SK-N-SH (cell line): ENCODE measurements around the gene DAB2IP. TPM values are rescaled to one million over a fixed set of nuclear protein-coding genes. Genes with fewer than 3 reads are reported as not detected.

Experiments used
- CTCF ChIA-PET: fragments of 300-600, 350-600 bp; formaldehyde crosslinking; extraction: SDS; loops from one replicate; lab custom pipeline; 2021; lab: Yijun Ruan, JAX
- POLR2A ChIA-PET: fragments of 350-600 bp; sonication (Branson Sonifier 250); formaldehyde crosslinking; extraction: SDS; loops from one replicate; lab custom pipeline; 2020; ENCODE audit warnings: antibody characterized with exemption, inconsistent platforms; lab: Yijun Ruan, JAX
- DNase-seq: peaks from one replicate; pipeline ENCODE4 v3.0.0; 2012
- H2AFZ ChIP-seq: fragments of 200-600 bp; sonication (generic); 2 replicates; pipeline ENCODE4 v1.8.1; 2016; ENCODE audit warnings: antibody characterized with exemption, mild to moderate bottlenecking, low read depth
- H3F3A ChIP-seq: fragments of 200-600 bp; sonication (generic); replicated peaks from 2 replicates; pipeline ENCODE3; 2016; ENCODE audit warnings: antibody characterized with exemption, mild to moderate bottlenecking; ENCODE audit not compliant: insufficient read depth
- H3K27ac ChIP-seq, 2 experiments: fragments of 200-500 bp in 1 of 2; fragments of 200-600 bp in 1 of 2; sonication (Bioruptor generic) in 1 of 2; sonication (generic), shearing (Covaris generic) in 1 of 2; 2 replicates each; pipeline versions ENCODE4 v1.5.1 to v1.6.1; 2014 to 2016; ENCODE audit warnings: low read depth in 2 of 2, inconsistent platforms in 1 of 2, low read length in 1 of 2, mild to moderate bottlenecking in 1 of 2, mixed read lengths in 1 of 2
- H3K27me3 ChIP-seq: fragments of 200-600 bp; sonication (generic), shearing (Covaris generic); 2 replicates; pipeline ENCODE4 v1.6.1; 2016; ENCODE audit warnings: mixed run types; ENCODE audit not compliant: insufficient read depth
- H3K36me3 ChIP-seq, 2 experiments: fragments of 200-500 bp in 1 of 2; fragments of 200-600 bp in 1 of 2; sonication (Bioruptor generic) in 1 of 2; sonication (generic) in 1 of 2; replicated peaks in 1 of 2; 2 replicates each; pipeline versions ENCODE3 to v1.5.1; 2014 to 2016; ENCODE audit warnings: low read length in 1 of 2, mild to moderate bottlenecking in 1 of 2; ENCODE audit not compliant: insufficient read depth in 2 of 2, control insufficient read depth in 1 of 2
- H3K4me1 ChIP-seq, 2 experiments: fragments of 200-500 bp in 1 of 2; fragments of 200-600 bp in 1 of 2; sonication (Bioruptor generic) in 1 of 2; sonication (generic), shearing (Covaris generic) in 1 of 2; 2 replicates each; pipeline versions ENCODE4 v1.5.1 to v1.6.1; 2014 to 2016; ENCODE audit warnings: low read depth in 1 of 2, low read length in 1 of 2, mixed run types in 1 of 2; ENCODE audit not compliant: insufficient read depth in 2 of 2, control insufficient read depth in 1 of 2
- H3K4me2 ChIP-seq: fragments of 200-600 bp; sonication (generic), shearing (Covaris generic); 2 replicates; pipeline ENCODE4 v1.6.1; 2017; ENCODE audit warnings: mixed run types
- H3K4me3 ChIP-seq, 2 experiments: fragments of 200-500 bp in 1 of 2; fragments of 200-600 bp in 1 of 2; sonication (Bioruptor generic) in 1 of 2; sonication (generic), shearing (Covaris generic) in 1 of 2; 2 replicates each; pipeline versions ENCODE4 v1.5.1 to v1.8.1; 2014 to 2016; ENCODE audit warnings: low read depth in 2 of 2, inconsistent platforms in 1 of 2, low read length in 1 of 2, mild to moderate bottlenecking in 1 of 2, mixed read lengths in 1 of 2, moderate library complexity in 1 of 2
- H3K79me2 ChIP-seq: fragments of 200-600 bp; sonication (generic); 2 replicates; pipeline ENCODE4 v1.8.1; 2017; ENCODE audit warnings: mild to moderate bottlenecking; ENCODE audit not compliant: insufficient read depth
- H3K9ac ChIP-seq: fragments of 200-600 bp; sonication (generic); 2 replicates; pipeline ENCODE4 v1.6.1; 2017; ENCODE audit warnings: mixed run types
- H3K9me2 ChIP-seq: fragments of 200-600 bp; sonication (generic); 2 replicates; pipeline ENCODE4 v1.6.1; 2017; ENCODE audit warnings: mixed run types
- H3K9me3 ChIP-seq: fragments of 200-600 bp; sonication (generic); 2 replicates; pipeline ENCODE4 v1.6.1; 2017; ENCODE audit warnings: mixed run types, mild to moderate bottlenecking, moderate library complexity
- H4K20me1 ChIP-seq: fragments of 200-600 bp; sonication (generic); 2 replicates; pipeline ENCODE4 v1.6.1; 2017; ENCODE audit warnings: mild to moderate bottlenecking, mixed run types; ENCODE audit not compliant: insufficient read depth
- ELF1 ChIP-seq: IDR thresholded peaks from 2 replicates; pipeline ENCODE4 v1.4.0; 2012
- FOXJ3 ChIP-seq: sonication (generic); formaldehyde crosslinking; IDR thresholded peaks from 2 replicates; pipeline ENCODE4 v1.5.1; 2020; ENCODE audit warnings: mild to moderate bottlenecking, missing genetic modification reagents
- GABPA ChIP-seq: IDR thresholded peaks from 2 replicates; pipeline ENCODE4 v1.4.0; 2012; ENCODE audit warnings: low read depth, mild to moderate bottlenecking
- JUND ChIP-seq: IDR thresholded peaks from 2 replicates; pipeline ENCODE4 v1.4.0; 2012
- MEF2A ChIP-seq: IDR thresholded peaks from 2 replicates; pipeline ENCODE4 v1.4.0; 2012; ENCODE audit warnings: low read depth, borderline replicate concordance
- NFIC ChIP-seq: IDR thresholded peaks from 2 replicates; pipeline ENCODE4 v1.4.0; 2012; ENCODE audit warnings: borderline replicate concordance
- RCOR1 ChIP-seq: fragments of 150-350 bp; IDR thresholded peaks from 2 replicates; pipeline ENCODE4 v1.6.1; 2017; ENCODE audit warnings: antibody characterized with exemption, low read length
- SMC3 ChIP-seq: IDR thresholded peaks from 2 replicates; pipeline ENCODE4 v1.6.1; 2012; ENCODE audit warnings: low read depth, low read length, improper control_type of control experiment
- TEAD4 ChIP-seq: IDR thresholded peaks from 2 replicates; pipeline ENCODE4 v1.4.0; 2012; ENCODE audit warnings: mild to moderate bottlenecking, borderline replicate concordance; ENCODE audit not compliant: insufficient read depth
- YY1 ChIP-seq: IDR thresholded peaks from 2 replicates; pipeline ENCODE4 v1.4.0; 2012; ENCODE audit warnings: low read depth, mild to moderate bottlenecking
- WGBS: methylation state at CpG from one replicate; pipeline ENCODE4 v1.1.6; 2017; ENCODE audit warnings: low lambda C conversion rate; 5-methylcytosine and 5-hydroxymethylcytosine counted together
- polyA plus RNA-seq, 3 experiments: library from polyadenylated mRNA; depleted of rRNA; stranded (reverse); fragments of >200 nt; gene quantifications; 2 replicates each; pipeline ENCODE4 v1.2.3, GENCODE V29; 2012
- TF ChIP-seq, protein P1 (sequence below): IDR thresholded peaks from 2 replicates; pipeline ENCODE4; 2012
- TF ChIP-seq, protein P2 (sequence below): IDR thresholded peaks from 2 replicates; pipeline ENCODE4 v1.4.0; 2012; ENCODE audit warnings: low read depth
- TF ChIP-seq, protein P3 (sequence below): fragments of 200-600 bp; sonication (generic); IDR thresholded peaks from 2 replicates; pipeline ENCODE4 v1.6.1; 2017; ENCODE audit warnings: antibody characterized with exemption, mild to moderate bottlenecking, moderate library complexity
- TF ChIP-seq, protein P4 (sequence below): IDR thresholded peaks from 2 replicates; pipeline ENCODE4 v1.4.0; 2012; ENCODE audit warnings: low read depth, borderline replicate concordance

Gene DAB2IP
- polyA plus RNA-seq, 1 of the 3 experiments (the other 2 are of a cell fraction): 21.4 TPM

DNA sequence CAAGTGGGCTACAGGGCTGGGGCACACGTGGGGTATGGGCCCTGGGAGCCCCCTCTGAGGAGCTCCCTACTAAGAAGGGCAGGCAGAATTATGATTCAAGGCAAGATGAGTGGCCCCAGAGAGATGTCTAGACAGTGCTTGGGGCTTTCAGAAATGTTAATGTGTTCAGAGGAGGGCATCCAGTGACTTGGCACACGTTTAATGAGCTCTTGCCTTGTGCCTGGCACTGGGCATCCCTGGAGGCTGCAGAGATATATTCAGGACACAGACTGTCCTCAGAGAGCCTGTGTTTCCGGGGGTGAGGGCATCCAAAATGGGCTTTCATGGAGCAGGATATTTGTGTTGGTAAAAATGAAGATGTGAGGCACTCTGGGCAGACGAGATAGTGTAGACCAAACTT, 25.4 kb upstream of the DAB2IP start:
- TF ChIP-seq FOXJ3 (CRISPR knock-in tag) (no peak), MEF2A (no peak)
- TF ChIP-seq, protein P1, sequence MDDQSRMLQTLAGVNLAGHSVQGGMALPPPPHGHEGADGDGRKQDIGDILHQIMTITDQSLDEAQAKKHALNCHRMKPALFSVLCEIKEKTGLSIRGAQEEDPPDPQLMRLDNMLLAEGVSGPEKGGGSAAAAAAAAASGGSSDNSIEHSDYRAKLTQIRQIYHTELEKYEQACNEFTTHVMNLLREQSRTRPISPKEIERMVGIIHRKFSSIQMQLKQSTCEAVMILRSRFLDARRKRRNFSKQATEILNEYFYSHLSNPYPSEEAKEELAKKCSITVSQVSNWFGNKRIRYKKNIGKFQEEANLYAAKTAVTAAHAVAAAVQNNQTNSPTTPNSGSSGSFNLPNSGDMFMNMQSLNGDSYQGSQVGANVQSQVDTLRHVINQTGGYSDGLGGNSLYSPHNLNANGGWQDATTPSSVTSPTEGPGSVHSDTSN: no peak
- Histone ChIP-seq H3K4me2 (no peak overlapping the region), H3K27me3 (no peaks in the 10 kb centered on the region), H4K20me1 (no peaks in the 10 kb centered on the region), H3F3A (no peaks in the 10 kb centered on the region), H2AFZ (no peak overlapping the region), H3K9me3 (no peaks in the 10 kb centered on the region), H3K79me2 (no peaks in the 10 kb centered on the region), H3K4me1 (peaks cover 0 to 11% of the 10 kb centered on the region in 2 experiments; a peak in 1 of 4 replicates), H3K9ac (no peak overlapping the region), H3K36me3 (no peaks in the 10 kb centered on the region), H3K27ac (no peak overlapping the region), H3K9me2 (no peaks in the 10 kb centered on the region), H3K4me3 (no peak overlapping the region)
- CTCF ChIA-PET: interaction anchor here (1.4 to 1.9 kb wide), 3 partner anchors 9 to 80 kb away, joined by 4 to 8 read pairs (median 6); no protein-coding TSS in a partner anchor
- DNase-seq: no peak
- POLR2A ChIA-PET: no interaction called here
- WGBS: 92% methylated on average over 4 of the region's 4 CpGs

DNA sequence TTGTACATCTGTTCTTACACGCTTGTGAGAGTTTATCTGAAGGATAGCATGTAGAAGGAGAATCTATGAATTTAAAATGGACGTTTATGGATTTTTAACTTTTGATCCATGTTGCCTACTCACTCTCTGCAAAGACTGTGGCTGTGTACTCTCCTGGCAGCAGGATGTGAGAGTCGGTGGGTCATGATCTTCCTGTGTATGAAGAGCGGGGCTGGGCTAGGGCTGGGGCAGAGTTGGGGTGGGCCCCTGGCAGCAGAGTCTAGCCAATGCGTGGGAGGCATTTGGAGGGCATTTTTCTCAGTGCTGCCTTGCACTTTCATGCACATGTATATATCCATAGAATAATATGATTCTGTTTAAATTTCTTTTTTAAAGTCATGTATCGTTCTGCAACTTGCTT, 24.0 kb upstream of the DAB2IP start:
- no peaks in the 10 kb centered on the region for H4K20me1 ChIP-seq
- H3K4me2 ChIP-seq: no peak overlapping the region
- H3K27me3 ChIP-seq: no peaks in the 10 kb centered on the region
- CTCF ChIA-PET: interaction anchor here (1.1 to 18.2 kb wide), 2 partner anchors 55 to 78 kb away, joined by 3 to 194 read pairs; no protein-coding TSS in a partner anchor
- H3K9ac ChIP-seq: no peak overlapping the region
- no peaks in the 10 kb centered on the region for H3K79me2 ChIP-seq
- H3K4me3 ChIP-seq: no peak overlapping the region
- no peaks in the 10 kb centered on the region for H3K36me3 ChIP-seq
- no peak overlapping the region for H2AFZ ChIP-seq
- peaks cover 0 to 8% of the 10 kb centered on the region in 2 experiments; a peak in 1 of 4 replicates for H3K4me1 ChIP-seq
- H3K9me2 ChIP-seq: no peaks in the 10 kb centered on the region
- WGBS: 88% methylated on average over 6 of the region's 6 CpGs
- H3K27ac ChIP-seq: no peak overlapping the region
- no peak for TF ChIP-seq SMC3
- no peak for TF ChIP-seq GABPA
- TF ChIP-seq, protein P2, sequence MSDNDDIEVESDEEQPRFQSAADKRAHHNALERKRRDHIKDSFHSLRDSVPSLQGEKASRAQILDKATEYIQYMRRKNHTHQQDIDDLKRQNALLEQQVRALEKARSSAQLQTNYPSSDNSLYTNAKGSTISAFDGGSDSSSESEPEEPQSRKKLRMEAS: no peak
- TF ChIP-seq YY1: no peak
- no peak for TF ChIP-seq RCOR1
- no peak for TF ChIP-seq TEAD4
- TF ChIP-seq JUND: no peak
- TF ChIP-seq, protein P3, sequence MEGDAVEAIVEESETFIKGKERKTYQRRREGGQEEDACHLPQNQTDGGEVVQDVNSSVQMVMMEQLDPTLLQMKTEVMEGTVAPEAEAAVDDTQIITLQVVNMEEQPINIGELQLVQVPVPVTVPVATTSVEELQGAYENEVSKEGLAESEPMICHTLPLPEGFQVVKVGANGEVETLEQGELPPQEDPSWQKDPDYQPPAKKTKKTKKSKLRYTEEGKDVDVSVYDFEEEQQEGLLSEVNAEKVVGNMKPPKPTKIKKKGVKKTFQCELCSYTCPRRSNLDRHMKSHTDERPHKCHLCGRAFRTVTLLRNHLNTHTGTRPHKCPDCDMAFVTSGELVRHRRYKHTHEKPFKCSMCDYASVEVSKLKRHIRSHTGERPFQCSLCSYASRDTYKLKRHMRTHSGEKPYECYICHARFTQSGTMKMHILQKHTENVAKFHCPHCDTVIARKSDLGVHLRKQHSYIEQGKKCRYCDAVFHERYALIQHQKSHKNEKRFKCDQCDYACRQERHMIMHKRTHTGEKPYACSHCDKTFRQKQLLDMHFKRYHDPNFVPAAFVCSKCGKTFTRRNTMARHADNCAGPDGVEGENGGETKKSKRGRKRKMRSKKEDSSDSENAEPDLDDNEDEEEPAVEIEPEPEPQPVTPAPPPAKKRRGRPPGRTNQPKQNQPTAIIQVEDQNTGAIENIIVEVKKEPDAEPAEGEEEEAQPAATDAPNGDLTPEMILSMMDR: no peak
- TF ChIP-seq NFIC: no peak
- TF ChIP-seq ELF1: no peak
- TF ChIP-seq, protein P4, sequence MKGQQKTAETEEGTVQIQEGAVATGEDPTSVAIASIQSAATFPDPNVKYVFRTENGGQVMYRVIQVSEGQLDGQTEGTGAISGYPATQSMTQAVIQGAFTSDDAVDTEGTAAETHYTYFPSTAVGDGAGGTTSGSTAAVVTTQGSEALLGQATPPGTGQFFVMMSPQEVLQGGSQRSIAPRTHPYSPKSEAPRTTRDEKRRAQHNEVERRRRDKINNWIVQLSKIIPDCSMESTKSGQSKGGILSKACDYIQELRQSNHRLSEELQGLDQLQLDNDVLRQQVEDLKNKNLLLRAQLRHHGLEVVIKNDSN: no peak
- TF ChIP-seq, all 33 proteins: peak for 0
- POLR2A ChIA-PET: no interaction called here
- H3K9me3 ChIP-seq: no peaks in the 10 kb centered on the region
- DNase-seq: no peak
- H3F3A ChIP-seq: no peaks in the 10 kb centered on the region
